HG03439 (cell line): ENCODE data around the gene OR2T10.
"Not testable (repeated sequence)": the region's sequence is repeated elsewhere in the genome, so short reads cannot be mapped to it uniquely, and the experiment has no call there.

Source experiments
- ATAC-seq: cut with Tn5 transposase; IDR thresholded peaks from one replicate; pipeline ENCODE4 v1.9.1; 2021; ENCODE audit warnings: mild to moderate bottlenecking, moderate library complexity; ENCODE audit not compliant: unreplicated experiment

Gene OR2T10

GRCh38 chr1:248596615-248597014, 885 bp downstream of the OR2T10 start:
- ATAC-seq = no peak

- no peak for ATAC-seq
These were observed 4.3 kb downstream of the OR2T10 start for GRCh38 chr1:248593226-248593625.

- no peak for ATAC-seq
These were observed 4.8 kb downstream of the OR2T10 start for GRCh38 chr1:248592655-248593054.

GRCh38 chr1:248590055-248590454, 7.4 kb downstream of the OR2T10 start:
- ATAC-seq = no peak

- no peak for ATAC-seq
These were observed 8.2 kb downstream of the OR2T10 start for GRCh38 chr1:248589334-248589733.

GRCh38 chr1:248585266-248585665, 12.2 kb downstream of the OR2T10 start:
- ATAC-seq = no peak

GRCh38 chr1:248576260-248576980, 21.1 kb downstream of the OR2T10 start:
- ATAC-seq = no peak

- not testable (repeated sequence) for ATAC-seq
These were observed 22.8 kb downstream of the OR2T10 start, which contains the start of gene OR2T34 for GRCh38 chr1:248574657-248575056. Gene OR2T34, minus strand, starts transcription at chr1:248574757. Its CDS starts 0 bp downstream, at chr1:248574757.

GRCh38 chr1:248573856-248574255, 23.6 kb downstream of the OR2T10 start:
- not testable (repeated sequence) for ATAC-seq

- peak; percentile 98 for ATAC-seq
These were observed 25.5 kb downstream of the OR2T10 start for GRCh38 chr1:248572049-248572448.

- ATAC-seq = not testable (repeated sequence)
These were observed 26.7 kb downstream of the OR2T10 start for GRCh38 chr1:248570811-248571210.

- ATAC-seq = not testable (repeated sequence)
These were observed 28.5 kb downstream of the OR2T10 start for GRCh38 chr1:248569049-248569448.

- ATAC-seq = peak; percentile 74
These were observed 31.7 kb downstream of the OR2T10 start for GRCh38 chr1:248565530-248566373.

- ATAC-seq = not testable (repeated sequence)
These were observed 34.8 kb downstream of the OR2T10 start, which contains the start of gene OR2T29 for GRCh38 chr1:248562672-248563071. Gene OR2T29, minus strand, starts transcription at chr1:248562772. Its CDS starts 3,281 bp downstream, at chr1:248559491.

GRCh38 chr1:248551027-248551426, 46.5 kb downstream of the OR2T10 start:
- ATAC-seq = not testable (repeated sequence)

- not testable (repeated sequence) for ATAC-seq
These were observed 50.1 kb downstream of the OR2T10 start for GRCh38 chr1:248547383-248547782.
